GM23248 (cell line): ENCODE measurements around the gene P2RY12. TPM values are rescaled to one million over a fixed set of nuclear protein-coding genes. Genes with fewer than 3 reads are reported as not detected.

Experiments
- DNase-seq: peaks from one replicate; pipeline ENCODE4 v3.0.0-alpha.2; 2015
- H2AFZ ChIP-seq: fragments of 200-600 bp; sonication (generic); 2 replicates; pipeline ENCODE4 v1.6.1; 2016; ENCODE audit warnings: antibody characterized with exemption
- H3F3A ChIP-seq: fragments of 200-600 bp; sonication (generic); 2 replicates; pipeline ENCODE4 v1.6.1; 2016; ENCODE audit warnings: mild to moderate bottlenecking, antibody characterized with exemption, mixed run types; ENCODE audit not compliant: insufficient read depth
- H3K27ac ChIP-seq: fragments of 200-600 bp; sonication (generic); 2 replicates; pipeline ENCODE4 v1.5.1; 2016; ENCODE audit warnings: mild to moderate bottlenecking
- H3K27me3 ChIP-seq: fragments of 200-600 bp; sonication (generic); replicated peaks from 2 replicates; pipeline ENCODE4 v1.6.1; 2016; ENCODE audit warnings: mild to moderate bottlenecking; ENCODE audit not compliant: insufficient read depth
- H3K36me3 ChIP-seq: fragments of 200-600 bp; sonication (generic); 2 replicates; pipeline ENCODE4 v1.6.1; 2016; ENCODE audit warnings: low read depth, mild to moderate bottlenecking
- H3K4me1 ChIP-seq: fragments of 200-600 bp; sonication (generic); 2 replicates; pipeline ENCODE4 v1.6.1; 2016; ENCODE audit warnings: mild to moderate bottlenecking; ENCODE audit not compliant: insufficient read depth
- H3K4me2 ChIP-seq: fragments of 200-600 bp; sonication (generic); one replicate; pipeline ENCODE4 v1.6.1; 2016; ENCODE audit warnings: mild to moderate bottlenecking; ENCODE audit not compliant: unreplicated experiment
- H3K4me3 ChIP-seq: fragments of 200-600 bp; sonication (generic); 2 replicates; pipeline ENCODE4 v1.5.1; 2016; ENCODE audit warnings: mild to moderate bottlenecking
- H3K79me2 ChIP-seq: fragments of 200-600 bp; sonication (generic); 2 replicates; pipeline ENCODE4 v1.6.1; 2016; ENCODE audit warnings: mild to moderate bottlenecking; ENCODE audit not compliant: insufficient read depth
- H3K9ac ChIP-seq: fragments of 200-600 bp; sonication (generic); 2 replicates; pipeline ENCODE4 v1.6.1; 2016; ENCODE audit warnings: mild to moderate bottlenecking
- H3K9me2 ChIP-seq: fragments of 200-600 bp; sonication (generic); 2 replicates; pipeline ENCODE4 v1.6.1; 2016; ENCODE audit warnings: mixed run types, mild to moderate bottlenecking, moderate library complexity; ENCODE audit not compliant: insufficient read depth
- H3K9me3 ChIP-seq: fragments of 200-600 bp; sonication (generic); one replicate; pipeline ENCODE4 v1.6.1; 2017; ENCODE audit warnings: low read depth
- H4K20me1 ChIP-seq: fragments of 200-600 bp; sonication (generic); 2 replicates; pipeline ENCODE4 v1.6.0; 2016; ENCODE audit not compliant: insufficient read depth
- EZH2 ChIP-seq: fragments of 200-600 bp; sonication (generic); IDR thresholded peaks from 2 replicates; pipeline ENCODE4 v1.6.1; 2018; ENCODE audit warnings: antibody characterized with exemption, mild to moderate bottlenecking; ENCODE audit not compliant: insufficient read depth, poor library complexity, severe bottlenecking
- EZH2phosphoT487 ChIP-seq: fragments of 200-600 bp; sonication (generic); IDR thresholded peaks from 2 replicates; pipeline ENCODE4 v1.6.1; 2018; ENCODE audit warnings: antibody characterized with exemption, moderate library complexity, mild to moderate bottlenecking, low read depth; ENCODE audit not compliant: insufficient read depth
- WGBS, 2 experiments: methylation state at CpG; one replicate each; pipeline ENCODE4 v1.1.6; 2015 to 2017; ENCODE audit warnings: low lambda C conversion rate in 2 of 2, low coverage in 1 of 2; ENCODE audit errors: missing lambda C conversion rate in 2 of 2; 5-methylcytosine and 5-hydroxymethylcytosine counted together
- in situ Hi-C: fragments of 300-500 bp; cut with MboI; formaldehyde crosslinking; loops from 2 replicates; pipeline ENCODE4 v1.15.0; 2020
- polyA plus RNA-seq: library from polyadenylated mRNA; unstranded; fragments of >200 nt; fragmentation: Nextera tagmentation; extraction: Ambion mirVana; gene quantifications from 2 replicates; pipeline ENCODE4 v1.2.1, GENCODE V29; 2016
- total RNA-seq: library from RNA; depleted of rRNA; stranded (reverse); fragments of >200 nt; shearing (Covaris generic); gene quantifications from 2 replicates; pipeline ENCODE4 v1.2.3, GENCODE V29; 2014

Gene P2RY12
- total and polyA plus RNA-seq, 2 experiments from 2014 or later: not detected

- Histone ChIP-seq H3F3A (0 out of 2 replicates have a peak, but pooled peaks cover 13% of the 10 kb centered on the region), H3K36me3 (no peaks in the 10 kb centered on the region), H2AFZ (no peak overlapping the region), H3K9me3 (no peaks in the 10 kb centered on the region), H4K20me1 (no peaks in the 10 kb centered on the region), H3K27ac (no peak overlapping the region), H3K79me2 (no peaks in the 10 kb centered on the region), H3K4me2 (no peak overlapping the region), H3K4me1 (peaks cover 19% of the 10 kb centered on the region), H3K9me2 (no peaks in the 10 kb centered on the region), H3K27me3 (no peaks in the 10 kb centered on the region), H3K4me3 (no peak overlapping the region), H3K9ac (no peak overlapping the region)
- TF ChIP-seq EZH2: no peak
- TF ChIP-seq EZH2phosphoT487: no peak
- no peak for DNase-seq
- 90 to 96% methylated on average over 2 of the region's 2 CpGs for WGBS, 2 experiments
- in situ Hi-C loops: no loop called here
These were observed 43.8 kb upstream of the P2RY12 start for GRCh38 chr3:151428386-151428785.

DNA sequence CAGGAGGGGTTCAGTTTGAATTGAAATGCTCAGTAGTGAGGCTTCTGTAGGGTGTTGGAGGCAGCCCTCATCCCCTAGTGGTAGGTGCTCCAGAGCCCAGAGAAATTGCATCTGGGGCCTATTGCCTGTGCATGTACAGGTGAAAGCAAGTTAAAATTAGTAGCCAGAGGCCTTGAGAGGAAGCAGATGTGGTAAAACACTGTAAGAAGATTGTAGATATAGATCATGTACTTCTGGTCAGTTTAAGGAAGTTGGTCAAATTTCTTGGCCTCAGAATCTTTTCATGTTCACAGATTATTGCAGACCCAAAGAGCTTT lies 41.7 kb upstream of the P2RY12 start:
- no peaks in the 10 kb centered on the region for H4K20me1 ChIP-seq
- no peak for DNase-seq
- no peaks in the 10 kb centered on the region for H3K27me3 ChIP-seq
- no peak overlapping the region; the same call in 1 of the 2 replicates for H2AFZ ChIP-seq
- no peak overlapping the region for H3K9ac ChIP-seq
- H3K79me2 ChIP-seq: no peaks in the 10 kb centered on the region
- TF ChIP-seq EZH2phosphoT487 (no peak), EZH2 (no peak)
- no peaks in the 10 kb centered on the region for H3F3A ChIP-seq
- in situ Hi-C loops: no loop called here
- H3K36me3 ChIP-seq: no peaks in the 10 kb centered on the region
- peaks cover 15% of the 10 kb centered on the region for H3K4me1 ChIP-seq
- H3K4me2 ChIP-seq: no peak overlapping the region
- H3K4me3 ChIP-seq: no peak overlapping the region
- no peak overlapping the region for H3K27ac ChIP-seq
- no peaks in the 10 kb centered on the region for H3K9me2 ChIP-seq
- H3K9me3 ChIP-seq: no peaks in the 10 kb centered on the region

GRCh38 chr3:151425627-151426340 lies 41.2 kb upstream of the P2RY12 start:
- in situ Hi-C loops: no loop called here
- peak; percentile 32 for DNase-seq

GRCh38 chr3:151423091-151423490 lies 38.5 kb upstream of the P2RY12 start:
- Histone ChIP-seq H3K79me2 (no peaks in the 10 kb centered on the region), H4K20me1 (no peaks in the 10 kb centered on the region), H3K4me2 (no peak overlapping the region), H3K36me3 (no peaks in the 10 kb centered on the region), H2AFZ (no peak overlapping the region), H3K9me2 (no peaks in the 10 kb centered on the region), H3K4me1 (peaks cover 15% of the 10 kb centered on the region), H3K27ac (no peak overlapping the region), H3K9ac (no peak overlapping the region), H3F3A (no peaks in the 10 kb centered on the region), H3K4me3 (no peak overlapping the region), H3K9me3 (no peaks in the 10 kb centered on the region), H3K27me3 (no peaks in the 10 kb centered on the region)
- in situ Hi-C loops: no loop called here
- TF ChIP-seq EZH2 (no peak), EZH2phosphoT487 (no peak)
- WGBS, 2 experiments: 43 to 47% methylated on average over 5 of the region's 5 CpGs
- no peak for DNase-seq

More at GRCh38 chr3:151425627-151426340, 41.2 kb upstream of the P2RY12 start:
- Histone ChIP-seq H3K9ac (no peak overlapping the region), H3K9me3 (no peaks in the 10 kb centered on the region), H3K27me3 (no peaks in the 10 kb centered on the region), H2AFZ (no peak overlapping the region; the same call in 1 of the 2 replicates), H4K20me1 (no peaks in the 10 kb centered on the region), H3F3A (no peaks in the 10 kb centered on the region), H3K9me2 (no peaks in the 10 kb centered on the region), H3K27ac (no peak overlapping the region), H3K79me2 (no peaks in the 10 kb centered on the region), H3K4me1 (peaks cover 15% of the 10 kb centered on the region), H3K4me3 (no peak overlapping the region), H3K4me2 (no peak overlapping the region), H3K36me3 (no peaks in the 10 kb centered on the region)
- WGBS, 2 experiments: 75 to 77% methylated on average over 4 of the region's 4 CpGs
- TF ChIP-seq EZH2: no peak
- TF ChIP-seq EZH2phosphoT487: no peak
